ENCODE measurements around the gene MORN5. TPM values are rescaled to one million over a fixed set of nuclear protein-coding genes. Genes with fewer than 3 reads are reported as not detected.

Gene MORN5
- total and polyA plus RNA-seq, 2 donors from 2014 or later: 1.6 to 5.6 TPM

- intact Hi-C loops (cut with DNase I): no loop called here
- TF ChIP-seq, protein P1, sequence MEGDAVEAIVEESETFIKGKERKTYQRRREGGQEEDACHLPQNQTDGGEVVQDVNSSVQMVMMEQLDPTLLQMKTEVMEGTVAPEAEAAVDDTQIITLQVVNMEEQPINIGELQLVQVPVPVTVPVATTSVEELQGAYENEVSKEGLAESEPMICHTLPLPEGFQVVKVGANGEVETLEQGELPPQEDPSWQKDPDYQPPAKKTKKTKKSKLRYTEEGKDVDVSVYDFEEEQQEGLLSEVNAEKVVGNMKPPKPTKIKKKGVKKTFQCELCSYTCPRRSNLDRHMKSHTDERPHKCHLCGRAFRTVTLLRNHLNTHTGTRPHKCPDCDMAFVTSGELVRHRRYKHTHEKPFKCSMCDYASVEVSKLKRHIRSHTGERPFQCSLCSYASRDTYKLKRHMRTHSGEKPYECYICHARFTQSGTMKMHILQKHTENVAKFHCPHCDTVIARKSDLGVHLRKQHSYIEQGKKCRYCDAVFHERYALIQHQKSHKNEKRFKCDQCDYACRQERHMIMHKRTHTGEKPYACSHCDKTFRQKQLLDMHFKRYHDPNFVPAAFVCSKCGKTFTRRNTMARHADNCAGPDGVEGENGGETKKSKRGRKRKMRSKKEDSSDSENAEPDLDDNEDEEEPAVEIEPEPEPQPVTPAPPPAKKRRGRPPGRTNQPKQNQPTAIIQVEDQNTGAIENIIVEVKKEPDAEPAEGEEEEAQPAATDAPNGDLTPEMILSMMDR (IDR thresholded peaks at IDR 0.05; ENCODE audit: borderline replicate concordance, extremely low read depth, insufficient read depth): no peak
- FAIRE-seq (no peak), DNase-seq (peak in 1 of 5 donors; percentile 61)
- peaks cover 78% of the 10 kb centered on the region for H3K27me3 ChIP-seq (ENCODE audit: control insufficient read depth, insufficient read depth, low read length)
- H3K4me1 ChIP-seq (ENCODE audit: control insufficient read depth in 2 of 3, insufficient read depth in 2 of 3, low read depth in 1 of 3, low read length in 3 of 3): peaks cover 0 to 19% (median 3%) of the 10 kb centered on the region in 3 donors
- no peaks in the 10 kb centered on the region for H3K9me3 ChIP-seq (ENCODE audit: control insufficient read depth in 2 of 3, insufficient read depth in 1 of 3, low read length in 3 of 3)
- H3K27ac ChIP-seq (ENCODE audit: low read depth in 2 of 2, low read length in 2 of 2): no peak overlapping the region
- H3K9ac ChIP-seq (ENCODE audit: low read length in 3 of 3): no peak overlapping the region
- H3K4me3 ChIP-seq (ENCODE audit: low read length in 3 of 3): no peak overlapping the region
- H3K36me3 ChIP-seq (ENCODE audit: control insufficient read depth in 2 of 3, insufficient read depth in 3 of 3, low read length in 3 of 3): no peaks in the 10 kb centered on the region
These were observed 63.1 kb downstream of the MORN5 start for GRCh38 chr9:122222791-122223190.

GRCh38 chr9:122223435-122223834 is 63.7 kb downstream of the MORN5 start:
- DNase-seq: no peak
- TF ChIP-seq, protein P1 (IDR thresholded peaks at IDR 0.05; ENCODE audit: borderline replicate concordance, extremely low read depth, insufficient read depth): no peak
- peaks cover 71% of the 10 kb centered on the region for H3K27me3 ChIP-seq (ENCODE audit: control insufficient read depth, insufficient read depth, low read length)
- no peak overlapping the region for H3K4me3 ChIP-seq (ENCODE audit: low read length in 3 of 3)
- H3K9me3 ChIP-seq (ENCODE audit: control insufficient read depth in 2 of 3, insufficient read depth in 1 of 3, low read length in 3 of 3): no peaks in the 10 kb centered on the region
- H3K9ac ChIP-seq (ENCODE audit: low read length in 3 of 3): no peak overlapping the region
- H3K27ac ChIP-seq (ENCODE audit: low read depth in 2 of 2, low read length in 2 of 2): no peak overlapping the region
- no peak for FAIRE-seq
- peaks cover 0 to 19% (median 3%) of the 10 kb centered on the region in 3 donors for H3K4me1 ChIP-seq (ENCODE audit: control insufficient read depth in 2 of 3, insufficient read depth in 2 of 3, low read depth in 1 of 3, low read length in 3 of 3)
- intact Hi-C loops (cut with DNase I): no loop called here
- H3K36me3 ChIP-seq (ENCODE audit: control insufficient read depth in 2 of 3, insufficient read depth in 3 of 3, low read length in 3 of 3): no peaks in the 10 kb centered on the region

- H3K27ac ChIP-seq (ENCODE audit: low read depth in 2 of 2, low read length in 2 of 2): no peak overlapping the region
- H3K9ac ChIP-seq (ENCODE audit: low read length in 3 of 3): no peak overlapping the region
- no peaks in the 10 kb centered on the region for H3K36me3 ChIP-seq (ENCODE audit: control insufficient read depth in 2 of 3, insufficient read depth in 3 of 3, low read length in 3 of 3)
- TF ChIP-seq, protein P1 (IDR thresholded peaks at IDR 0.05; ENCODE audit: borderline replicate concordance, extremely low read depth, insufficient read depth): no peak
- intact Hi-C loops (cut with DNase I): no loop called here
- peaks cover 68% of the 10 kb centered on the region for H3K27me3 ChIP-seq (ENCODE audit: control insufficient read depth, insufficient read depth, low read length)
- H3K4me3 ChIP-seq (ENCODE audit: low read length in 3 of 3): peak overlapping the region in 1 of 3 donors; percentile 22
- H3K4me1 ChIP-seq (ENCODE audit: control insufficient read depth in 2 of 3, insufficient read depth in 2 of 3, low read depth in 1 of 3, low read length in 3 of 3): peaks cover 0 to 6% (median 3%) of the 10 kb centered on the region in 3 donors
- no peaks in the 10 kb centered on the region for H3K9me3 ChIP-seq (ENCODE audit: control insufficient read depth in 2 of 3, insufficient read depth in 1 of 3, low read length in 3 of 3)
- DNase-seq: peak in 4 of 5 donors; percentile 28 to 70 (median 52)
- FAIRE-seq: no peak
These were observed 65.8 kb downstream of the MORN5 start for GRCh38 chr9:122225312-122226141.

All from kidney (tissue), 14 donors.